GM12892 (cell line): ENCODE measurements around the gene GRIN2C.

Source experiments
- POLR2A ChIP-seq: IDR thresholded peaks from 2 replicates; pipeline ENCODE4 v1.6.1; 2011; ENCODE audit warnings: low read depth, low read length, control low read depth
- POLR2AphosphoS5 ChIP-seq: IDR thresholded peaks from 2 replicates; pipeline ENCODE4 v1.6.1; 2011; ENCODE audit warnings: low read depth, low read length, control low read depth
- TAF1 ChIP-seq: IDR thresholded peaks from 2 replicates; pipeline ENCODE4 v1.6.1; 2011; ENCODE audit warnings: low read depth, mild to moderate bottlenecking, control low read depth, low read length, borderline replicate concordance

DNA sequence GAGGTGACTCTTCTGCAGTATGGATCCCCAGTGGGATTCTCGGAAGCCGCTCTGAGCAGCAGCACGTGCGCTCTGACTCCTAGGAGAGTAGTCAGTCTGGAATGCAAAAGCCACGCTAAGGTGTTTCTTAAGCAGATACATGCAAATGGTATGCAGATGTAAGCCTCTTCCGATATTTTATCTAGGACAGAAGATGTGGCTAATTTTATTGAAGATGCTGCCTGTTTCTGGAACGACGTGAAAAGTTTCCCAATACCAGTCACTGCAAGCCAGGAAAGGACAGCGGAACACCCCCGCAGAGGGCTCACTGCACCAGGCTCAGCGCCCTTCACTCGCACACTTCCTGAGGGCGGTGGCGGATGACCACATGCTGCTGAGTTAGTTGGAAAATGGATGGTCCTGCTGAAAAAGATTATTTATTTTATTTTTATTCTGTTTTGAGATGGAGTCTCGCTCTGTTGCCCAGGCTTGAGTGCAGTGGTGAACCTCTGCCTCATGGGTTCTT is 23.6 kb upstream of the GRIN2C start:
- no peak for TF ChIP-seq TAF1
- no peak for TF ChIP-seq POLR2A
- no peak for TF ChIP-seq POLR2AphosphoS5
